Measurements from ENCODE around the gene VARS1.
"Not testable (repeated sequence)": the region's sequence is repeated elsewhere in the genome, so short reads cannot be mapped to it uniquely, and the experiment has no call there.

Gene VARS1

DNA sequence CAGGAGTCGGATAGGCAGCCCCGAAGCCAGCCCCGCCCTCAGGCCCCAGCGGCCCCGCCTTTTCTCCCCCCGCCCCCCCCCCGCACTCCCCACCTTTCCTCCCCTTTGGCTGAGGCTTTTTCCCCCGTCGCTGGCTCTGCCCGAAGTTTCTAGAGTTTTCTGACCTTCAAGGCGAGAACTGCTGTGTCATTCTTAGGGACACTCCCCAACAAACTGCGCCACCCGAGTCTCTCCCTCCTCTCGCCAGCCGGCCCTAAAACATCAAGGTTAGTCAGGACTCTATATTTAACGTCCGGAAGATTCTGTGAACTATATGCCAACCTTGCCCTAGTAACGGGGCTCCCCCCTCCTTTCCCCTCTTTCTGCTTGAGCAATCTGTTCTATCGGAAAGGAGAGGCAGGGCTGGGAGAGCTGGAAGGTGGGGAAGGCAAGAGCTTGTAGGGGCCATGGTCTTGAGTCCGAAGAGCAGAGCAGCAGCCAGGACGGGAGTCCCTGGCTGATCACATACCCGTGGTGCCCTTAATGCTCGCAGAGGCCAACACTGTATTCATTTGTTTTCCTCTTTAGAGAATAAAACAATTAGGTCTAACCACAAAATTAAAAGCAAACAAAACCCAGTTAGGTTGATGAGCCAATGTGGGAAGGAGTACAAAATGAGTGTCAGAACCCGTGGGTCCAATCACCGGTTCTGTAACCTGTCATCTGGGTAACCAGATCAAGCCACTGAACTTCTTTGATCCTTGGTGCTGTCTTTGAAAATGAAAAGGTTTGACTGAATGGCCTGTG is 26.7 kb upstream of the VARS1 start:
- peak; percentile 86 for DNase-seq (ENCODE audit: low spot score)

DNA sequence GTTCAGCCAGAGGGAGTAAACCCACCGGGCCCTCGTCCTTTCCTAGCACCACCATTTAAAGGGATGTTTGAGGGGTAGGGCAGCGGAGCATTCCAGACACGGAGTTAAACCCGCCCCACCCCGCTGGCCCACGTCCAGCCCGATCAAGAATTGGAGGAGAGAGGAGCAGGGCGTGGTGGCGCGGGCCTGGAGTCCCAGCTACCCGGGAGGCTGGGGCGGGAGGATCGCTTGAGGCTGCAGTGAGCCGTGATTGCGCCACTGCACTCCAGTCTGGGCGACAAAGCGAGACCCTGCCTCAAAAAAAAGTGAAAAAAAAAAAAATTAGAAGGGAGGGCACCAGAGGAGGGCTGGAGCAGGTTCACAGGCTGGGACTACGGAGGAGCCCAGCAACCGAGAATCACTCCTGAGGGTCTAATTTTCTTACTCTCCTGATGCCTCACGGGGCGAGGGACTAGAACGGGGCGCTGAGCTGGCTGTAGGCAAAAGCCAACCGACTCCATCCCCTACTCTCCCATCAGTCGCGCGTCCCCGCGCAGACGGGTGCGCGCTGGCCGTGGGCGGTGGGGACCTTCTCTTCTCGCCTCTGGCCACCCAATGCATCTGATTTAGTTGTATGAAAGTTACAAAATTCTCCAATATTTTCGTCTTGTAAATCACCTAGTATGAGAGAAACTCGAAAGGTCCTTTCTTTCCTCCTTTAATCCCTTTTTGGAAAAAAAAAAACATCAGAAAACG is 25.9 kb upstream of the VARS1 start:
- DNase-seq (ENCODE audit: low spot score) = peak; percentile 42

DNA sequence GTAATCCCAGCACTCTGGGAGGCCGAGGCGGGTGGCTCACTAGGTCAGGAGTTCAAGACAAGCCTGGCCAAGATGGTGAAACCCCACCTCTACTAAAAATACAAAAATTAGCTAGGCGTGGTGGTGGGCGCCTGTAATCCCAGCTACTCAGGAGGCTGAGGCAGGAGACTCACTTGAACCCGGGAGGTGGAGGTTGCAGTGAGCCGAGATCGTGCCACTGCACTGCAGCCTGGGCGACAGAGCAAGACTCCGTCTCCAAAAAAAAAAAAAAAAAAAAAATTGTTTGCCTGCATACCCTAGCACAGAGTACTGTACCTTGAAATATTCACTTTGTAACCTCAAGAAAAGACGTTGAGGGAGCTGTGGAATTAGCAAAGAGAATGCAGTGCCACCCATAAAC is 24.8 kb upstream of the VARS1 start:
- DNase-seq (ENCODE audit: low spot score) = not testable (repeated sequence)

DNA sequence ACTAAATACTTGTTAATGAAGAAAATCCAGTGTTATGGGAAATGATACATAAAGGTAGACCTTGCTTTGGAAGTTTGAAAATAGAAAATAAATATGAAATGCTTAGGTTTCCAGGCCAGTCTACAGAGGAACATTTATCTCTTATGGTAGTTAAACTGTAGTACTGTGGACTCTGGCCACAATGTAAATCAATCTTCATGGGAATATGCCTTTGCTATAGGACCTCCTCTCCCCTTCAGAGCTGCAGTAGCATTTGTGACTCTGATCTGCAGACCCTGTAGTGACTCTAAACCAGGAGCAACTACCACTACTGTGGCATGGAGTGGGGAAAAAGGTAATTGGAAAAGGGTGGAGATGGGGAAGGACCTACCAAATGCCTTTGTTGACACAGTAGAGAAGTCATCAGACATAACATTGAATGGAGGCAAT is 24.3 kb upstream of the VARS1 start:
- no peak for DNase-seq (ENCODE audit: low spot score)

DNA sequence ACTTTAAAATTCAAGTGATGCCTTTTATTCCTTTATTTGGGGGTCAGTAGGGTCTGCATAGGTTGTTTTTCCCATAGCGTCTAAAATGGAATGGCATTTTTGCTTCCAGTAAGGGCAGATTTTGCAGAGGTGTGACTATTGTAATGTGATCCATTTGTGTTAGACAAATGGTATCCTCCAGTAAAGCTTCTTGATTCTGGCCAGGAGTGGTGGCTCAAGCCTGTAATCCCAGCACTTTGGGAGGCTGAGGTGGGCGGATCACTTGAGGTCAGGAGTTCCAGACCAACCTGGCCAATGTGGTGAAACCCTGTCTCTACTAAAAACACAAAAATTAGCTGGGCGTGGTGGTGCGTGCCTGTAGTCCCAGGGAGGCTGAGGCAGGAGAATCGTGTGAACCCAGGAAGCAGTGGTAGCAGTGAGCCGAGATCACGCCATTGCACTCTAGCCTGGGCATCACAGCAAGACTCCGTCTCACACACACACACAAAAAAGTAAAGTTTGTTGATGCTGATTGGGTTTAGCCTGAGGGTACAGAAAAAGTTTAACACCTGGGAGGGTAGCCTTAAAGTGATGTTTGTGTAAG is 22.5 kb upstream of the VARS1 start:
- DNase-seq (ENCODE audit: low spot score) = not testable (repeated sequence)

DNA sequence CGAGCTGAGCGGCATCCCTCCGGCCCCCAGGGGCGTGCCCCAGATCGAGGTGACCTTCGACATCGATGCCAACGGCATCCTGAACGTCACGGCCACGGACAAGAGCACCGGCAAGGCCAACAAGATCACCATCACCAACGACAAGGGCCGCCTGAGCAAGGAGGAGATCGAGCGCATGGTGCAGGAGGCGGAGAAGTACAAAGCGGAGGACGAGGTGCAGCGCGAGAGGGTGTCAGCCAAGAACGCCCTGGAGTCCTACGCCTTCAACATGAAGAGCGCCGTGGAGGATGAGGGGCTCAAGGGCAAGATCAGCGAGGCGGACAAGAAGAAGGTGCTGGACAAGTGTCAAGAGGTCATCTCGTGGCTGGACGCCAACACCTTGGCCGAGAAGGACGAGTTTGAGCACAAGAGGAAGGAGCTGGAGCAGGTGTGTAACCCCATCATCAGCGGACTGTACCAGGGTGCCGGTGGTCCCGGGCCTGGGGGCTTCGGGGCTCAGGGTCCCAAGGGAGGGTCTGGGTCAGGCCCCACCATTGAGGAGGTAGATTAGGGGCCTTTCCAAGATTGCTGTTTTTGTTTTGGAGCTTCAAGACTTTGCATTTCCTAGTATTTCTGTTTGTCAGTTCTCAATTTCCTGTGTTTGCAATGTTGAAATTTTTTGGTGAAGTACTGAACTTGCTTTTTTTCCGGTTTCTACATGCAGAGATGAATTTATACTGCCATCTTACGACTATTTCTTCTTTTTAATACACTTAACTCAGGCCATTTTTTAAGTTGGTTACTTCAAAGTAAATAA is 21.8 kb upstream of the VARS1 start:
- DNase-seq (ENCODE audit: low spot score) = not testable (repeated sequence)

DNA sequence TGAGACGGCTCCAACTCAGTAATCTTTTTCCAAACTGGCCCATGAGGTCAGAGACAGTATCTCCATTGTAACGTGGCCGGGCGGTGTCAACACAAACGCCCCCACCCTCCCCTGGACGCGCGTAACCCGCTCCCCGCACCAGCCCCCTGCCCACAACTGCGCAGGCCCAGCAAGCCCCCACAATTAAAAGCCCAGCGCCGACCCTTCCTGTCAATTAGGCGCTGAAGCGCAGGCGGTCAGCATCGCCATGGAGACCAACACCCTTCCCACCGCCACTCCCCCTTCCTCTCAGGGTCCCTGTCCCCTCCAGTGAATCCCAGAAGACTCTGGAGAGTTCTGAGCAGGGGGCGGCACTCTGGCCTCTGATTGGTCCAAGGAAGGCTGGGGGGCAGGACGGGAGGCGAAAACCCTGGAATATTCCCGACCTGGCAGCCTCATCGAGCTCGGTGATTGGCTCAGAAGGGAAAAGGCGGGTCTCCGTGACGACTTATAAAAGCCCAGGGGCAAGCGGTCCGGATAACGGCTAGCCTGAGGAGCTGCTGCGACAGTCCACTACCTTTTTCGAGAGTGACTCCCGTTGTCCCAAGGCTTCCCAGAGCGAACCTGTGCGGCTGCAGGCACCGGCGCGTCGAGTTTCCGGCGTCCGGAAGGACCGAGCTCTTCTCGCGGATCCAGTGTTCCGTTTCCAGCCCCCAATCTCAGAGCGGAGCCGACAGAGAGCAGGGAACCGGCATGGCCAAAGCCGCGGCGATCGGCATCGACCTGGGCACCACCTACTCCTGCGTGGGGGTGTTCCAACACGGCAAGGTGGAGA is 19.7 kb upstream of the VARS1 start, which contains the start of the genes HSPA1A and HSPA1L:
HSPA1A (plus strand) TSS at position 519 of the 814 bp plus-strand sequence; CDS start at position 733, 214 bp downstream.
HSPA1L (minus strand) TSS at position 259 of the 814 bp plus-strand sequence. CDS start 3,311 bp downstream, outside the sequence.
- DNase-seq (ENCODE audit: low spot score) = peak; percentile 92

DNA sequence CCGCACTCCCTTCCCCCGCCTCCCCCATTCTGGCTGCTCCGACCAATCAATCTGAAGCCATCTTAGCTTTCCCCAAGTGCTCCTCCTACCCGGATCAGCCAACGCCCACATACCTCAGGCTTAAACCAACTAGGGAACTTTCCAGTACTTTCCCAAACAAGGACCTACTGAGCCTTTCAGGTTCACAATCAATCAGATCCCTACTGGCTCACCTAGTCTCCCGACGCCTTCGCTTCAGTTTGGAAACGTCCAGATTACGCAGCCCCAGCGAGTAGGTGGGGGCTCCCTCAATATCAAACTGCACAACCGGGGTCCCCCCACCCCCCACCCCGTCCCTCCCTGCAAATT is 19.1 kb upstream of the VARS1 start:
- DNase-seq (ENCODE audit: low spot score) = peak; percentile 92

DNA sequence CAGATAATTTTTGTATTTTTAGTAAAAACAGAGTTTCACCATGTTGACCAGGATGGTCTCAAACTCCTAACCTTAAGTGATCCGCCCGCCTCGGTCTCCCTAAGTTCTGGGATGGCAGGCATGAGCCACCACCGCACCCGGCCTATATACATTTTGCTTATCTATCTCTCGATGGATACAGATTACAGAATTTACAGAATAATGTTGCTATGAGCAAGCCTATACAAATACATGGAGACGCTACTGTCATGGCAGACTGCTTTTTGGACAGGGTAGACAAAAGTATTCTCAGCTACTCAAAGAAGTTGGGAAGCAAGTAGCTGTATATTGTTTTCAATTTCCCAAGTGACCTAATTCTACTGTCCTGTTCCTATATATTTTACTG is 17.9 kb upstream of the VARS1 start:
- DNase-seq (ENCODE audit: low spot score) = no peak

DNA sequence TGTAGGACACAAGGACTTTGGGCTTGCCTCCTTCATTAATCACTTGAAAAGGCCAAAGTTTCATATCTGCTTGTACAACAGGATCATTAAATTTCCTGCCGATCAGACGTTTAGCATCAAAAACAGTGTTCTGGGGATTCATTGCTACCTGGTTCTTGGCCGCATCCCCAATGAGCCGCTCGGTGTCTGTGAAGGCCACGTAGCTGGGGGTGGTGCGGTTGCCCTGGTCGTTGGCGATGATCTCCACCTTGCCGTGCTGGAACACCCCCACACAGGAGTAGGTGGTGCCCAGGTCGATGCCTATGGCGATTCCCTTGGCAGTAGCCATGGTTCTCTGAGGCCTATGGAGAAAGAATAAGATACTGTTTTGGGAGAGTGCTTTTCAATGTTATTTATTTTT is 16.1 kb upstream of the VARS1 start:
- DNase-seq (ENCODE audit: low spot score) = no peak

DNA sequence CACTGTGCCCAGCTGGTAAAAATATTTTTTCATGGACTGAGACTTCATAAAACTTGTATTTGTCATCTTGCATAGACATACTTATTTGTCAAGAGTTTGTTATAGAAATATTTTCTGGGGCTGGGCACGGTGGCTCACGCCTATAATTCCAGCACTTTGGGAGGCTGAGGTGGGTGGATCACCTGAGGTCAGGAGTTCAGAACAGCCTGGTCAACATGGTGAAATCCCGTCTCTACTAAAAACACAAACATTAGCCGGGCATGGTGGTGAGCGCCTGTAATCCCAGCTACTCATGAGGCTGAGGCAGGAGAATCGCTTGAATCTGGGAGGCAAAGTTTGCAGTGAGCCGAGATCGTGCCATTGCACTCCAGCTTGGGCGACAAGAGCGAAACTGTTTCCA is 13.0 kb upstream of the VARS1 start:
- DNase-seq (ENCODE audit: low spot score) = not testable (repeated sequence)

DNA sequence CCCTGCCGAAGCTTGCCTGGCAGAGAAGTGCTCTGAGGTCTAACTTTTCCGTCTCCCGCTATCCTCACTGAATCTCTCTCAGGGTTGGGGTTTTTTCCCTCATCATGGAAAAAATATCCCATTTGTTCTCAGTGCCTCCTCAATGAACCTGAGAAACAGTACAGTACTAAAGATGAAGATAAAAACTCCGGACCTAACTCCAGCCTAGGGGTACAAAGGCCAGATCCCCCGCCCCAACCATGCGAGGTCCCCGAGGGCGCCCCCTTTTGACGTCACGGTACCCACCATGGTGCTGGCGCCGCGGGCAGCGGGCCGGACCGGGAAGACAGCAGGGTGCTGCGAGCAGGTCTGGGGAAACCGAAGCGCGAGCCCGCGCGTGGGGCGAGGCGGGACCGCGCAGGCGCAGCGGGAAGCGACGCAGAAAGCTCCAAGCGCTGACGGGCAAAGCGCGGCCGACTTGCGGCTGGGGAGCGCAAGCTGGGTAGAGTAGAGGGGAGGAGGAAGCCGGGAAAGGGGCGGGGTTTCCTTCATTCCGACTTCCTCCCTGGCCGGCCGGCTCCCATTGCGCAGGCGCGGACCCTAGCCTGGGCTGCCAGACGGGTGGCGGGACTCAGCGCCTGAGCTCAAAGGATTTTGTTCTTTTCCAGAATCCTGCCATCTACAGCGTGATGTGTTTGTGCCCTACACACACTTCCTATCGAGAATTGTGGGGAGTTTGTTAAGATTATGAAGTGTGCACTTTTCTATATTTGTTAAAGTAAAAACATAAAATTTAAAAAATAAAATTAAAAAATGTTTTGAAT is 11.1 kb upstream of the VARS1 start, which contains the start of gene LSM2:
LSM2 (minus strand) TSS at position 497 of the 803 bp plus-strand sequence; CDS start at position 288, 209 bp downstream.
- DNase-seq (ENCODE audit: low spot score) = peak; percentile 99

DNA sequence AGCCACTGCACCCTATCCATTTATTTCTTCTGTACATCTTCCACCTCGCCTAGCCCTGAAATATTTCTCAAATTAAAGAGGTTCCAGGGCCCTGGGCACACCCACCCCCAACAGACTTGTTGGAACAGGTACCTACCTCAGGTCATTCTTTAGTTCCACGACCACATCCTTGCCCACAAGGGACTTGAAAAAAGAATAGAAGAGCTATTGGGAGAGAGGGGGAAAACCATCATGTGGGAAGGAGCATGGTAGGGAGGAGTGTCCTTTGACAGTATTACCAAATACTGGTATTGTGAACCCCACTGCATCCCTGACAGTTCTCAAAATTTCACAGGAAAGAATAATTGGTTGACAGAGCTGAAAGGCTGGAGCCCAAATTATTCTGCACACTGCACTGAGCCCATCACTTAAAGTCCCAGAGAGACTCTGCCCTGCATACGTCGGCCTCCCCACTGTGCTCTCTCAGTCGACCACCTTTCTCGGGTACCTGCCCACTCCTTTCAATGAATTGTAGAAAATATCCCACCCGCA is 10.5 kb upstream of the VARS1 start:
- no peak for DNase-seq (ENCODE audit: low spot score)

DNA sequence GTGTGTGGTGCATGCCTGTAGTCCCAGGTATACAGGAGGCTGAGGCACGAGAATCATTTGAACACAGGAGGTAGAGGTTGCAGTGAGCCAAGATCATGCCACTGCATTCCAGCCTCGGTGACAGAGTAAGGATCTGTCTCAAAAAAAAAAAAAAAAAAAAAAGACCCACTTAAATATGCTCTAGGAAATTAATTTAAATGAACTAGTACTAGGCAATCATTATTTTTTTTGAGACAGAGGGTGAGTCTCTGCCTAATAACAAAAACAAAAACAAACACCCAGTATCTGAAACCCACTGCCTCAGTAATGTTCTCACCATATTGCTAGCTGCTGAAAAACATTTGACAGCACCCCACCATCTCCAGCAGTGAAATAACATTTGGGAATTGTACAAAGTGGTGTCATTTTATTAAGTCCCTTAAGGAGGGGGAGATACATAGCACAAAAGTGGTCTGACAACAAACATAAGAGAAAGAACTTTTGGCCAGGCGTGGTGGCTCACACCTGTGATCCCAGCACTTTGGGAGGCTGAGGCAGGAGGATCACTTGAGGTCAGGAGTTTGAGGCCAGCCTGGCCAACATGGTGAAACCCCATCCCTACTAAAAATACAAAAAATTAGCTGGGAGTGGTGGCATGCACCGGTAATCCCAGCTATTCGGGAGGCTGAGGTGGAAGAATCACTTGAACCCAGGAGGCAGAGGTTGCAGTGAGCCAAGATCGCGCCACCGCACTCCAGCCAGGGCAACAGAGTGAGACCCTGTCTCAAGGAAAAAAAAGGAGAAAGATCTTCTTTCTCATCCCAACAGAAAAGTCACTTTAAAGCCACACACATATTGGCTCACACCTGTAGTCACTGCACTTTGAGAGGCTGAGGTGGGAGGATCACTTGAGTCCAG is 5.7 kb upstream of the VARS1 start:
- not testable (repeated sequence) for DNase-seq (ENCODE audit: low spot score)

DNA sequence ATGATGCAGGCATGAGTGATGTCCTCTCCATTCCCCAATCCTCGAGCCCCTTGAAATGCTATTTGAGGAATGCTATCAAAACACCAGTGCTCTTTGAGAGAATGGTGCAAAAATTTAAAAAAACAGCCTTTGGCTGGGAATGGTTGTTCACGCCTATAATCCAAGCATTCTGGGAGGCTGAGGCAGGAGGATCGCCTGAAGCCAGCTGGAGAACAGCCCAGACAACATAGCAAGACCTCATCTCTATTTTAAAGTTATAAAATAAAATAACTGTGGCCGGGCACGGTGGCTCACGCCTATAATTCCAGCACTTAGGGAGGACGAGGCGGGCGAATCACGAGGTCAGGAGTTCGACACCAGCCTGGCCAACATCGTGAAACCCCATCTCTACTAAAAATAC is 4.2 kb upstream of the VARS1 start:
- DNase-seq (ENCODE audit: low spot score) = no peak

DNA sequence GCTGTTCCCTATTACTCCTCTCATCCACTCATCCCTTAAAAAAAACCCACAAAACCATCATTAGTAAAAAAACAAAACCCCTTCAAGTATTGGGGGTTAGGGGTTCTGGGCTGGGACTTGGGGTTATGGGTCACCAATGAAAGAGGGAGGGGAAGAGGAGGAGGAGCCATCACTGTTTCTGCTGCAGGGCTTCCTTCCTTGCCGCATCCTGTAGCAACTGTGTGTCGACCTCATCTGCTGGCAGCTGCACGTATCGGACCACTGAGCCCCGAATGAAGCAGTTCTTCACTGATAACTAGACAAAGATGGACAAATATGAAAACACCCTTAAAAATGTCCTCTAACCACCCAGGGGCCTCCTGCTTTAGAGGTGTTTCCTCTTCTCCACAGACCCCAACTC is 2.0 kb upstream of the VARS1 start:
- no peak for DNase-seq (ENCODE audit: low spot score)

DNA sequence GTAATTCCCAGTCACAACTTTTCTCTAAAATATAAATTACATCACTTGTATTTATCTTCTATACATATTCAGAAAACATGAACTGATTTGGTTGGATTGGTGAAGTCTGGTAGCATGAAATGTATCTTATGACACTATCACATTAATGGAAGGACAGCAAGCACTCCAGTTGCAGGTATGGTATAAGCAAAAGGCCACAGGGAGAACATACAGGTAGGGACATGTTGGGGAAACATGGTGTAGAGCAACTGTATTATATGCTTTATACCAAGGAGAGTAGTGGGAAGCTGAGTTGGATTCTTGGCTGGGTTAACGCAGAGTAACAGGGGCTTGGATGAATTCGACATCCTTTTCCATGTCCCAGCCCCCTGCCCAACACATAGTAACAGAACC is 1.4 kb upstream of the VARS1 start:
- DNase-seq (ENCODE audit: low spot score) = no peak

DNA sequence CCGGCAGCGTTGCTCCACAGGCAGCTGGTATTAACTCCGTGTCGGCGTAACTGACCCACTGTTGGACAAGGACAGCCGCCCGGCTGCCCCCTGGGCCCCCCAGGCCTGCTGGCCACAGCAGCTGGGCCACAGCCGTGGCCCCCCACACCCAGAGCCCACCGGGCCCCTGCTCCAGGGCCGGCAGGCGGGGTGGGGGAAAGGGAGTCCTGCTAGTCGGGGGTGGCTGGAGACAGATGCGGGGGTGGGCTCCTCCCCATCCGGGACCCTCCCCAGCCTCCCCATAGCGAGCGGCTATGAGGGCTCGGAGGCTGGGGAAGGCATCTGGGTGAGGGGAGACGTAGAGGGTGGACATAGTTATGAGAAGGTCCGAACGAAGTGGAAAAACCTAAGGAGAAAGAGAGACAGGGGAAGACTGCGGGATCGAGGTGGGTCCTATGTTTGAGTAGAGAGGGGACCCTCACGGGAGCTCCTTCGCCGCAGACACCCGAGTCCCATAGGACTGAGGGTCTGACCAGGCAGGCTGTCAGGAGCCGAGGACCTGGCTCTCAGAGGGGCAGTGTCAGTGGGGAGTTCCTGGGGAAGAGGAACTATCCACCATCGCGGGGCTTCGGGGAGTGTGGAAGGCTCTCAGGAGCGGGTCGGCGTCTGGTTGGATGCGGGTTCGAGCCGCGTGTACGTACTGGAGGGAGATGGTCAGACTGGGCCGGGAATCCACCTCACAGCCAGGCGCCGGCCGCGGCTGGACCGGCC is 511 bp downstream of the VARS1 start:
- DNase-seq (ENCODE audit: low spot score) = peak; percentile 21
